Coronary artery (tissue), 2 donors: ENCODE results near the gene ATP2C2.

Experiments
- DNase-seq: peaks from one replicate; pipeline ENCODE4 v3.0.0-alpha.2; 2017; ENCODE audit warnings: low spot score
- H3K27ac ChIP-seq, 2 donors: fragments of 200-600 bp; sonication (generic); one replicate each; pipeline ENCODE4 v1.5.1; 2016 to 2019
- H3K4me3 ChIP-seq: fragments of 200-600 bp; sonication (generic); 2 replicates; pipeline ENCODE4 v1.5.1; 2016; ENCODE audit warnings: mild to moderate bottlenecking, moderate library complexity
- TF ChIP-seq, protein P1 (sequence below): fragments of 200-600 bp; sonication (generic); IDR thresholded peaks from one replicate; pipeline ENCODE4 v1.5.1; 2019; ENCODE audit warnings: antibody characterized with exemption

The ATP2C2 gene

DNA sequence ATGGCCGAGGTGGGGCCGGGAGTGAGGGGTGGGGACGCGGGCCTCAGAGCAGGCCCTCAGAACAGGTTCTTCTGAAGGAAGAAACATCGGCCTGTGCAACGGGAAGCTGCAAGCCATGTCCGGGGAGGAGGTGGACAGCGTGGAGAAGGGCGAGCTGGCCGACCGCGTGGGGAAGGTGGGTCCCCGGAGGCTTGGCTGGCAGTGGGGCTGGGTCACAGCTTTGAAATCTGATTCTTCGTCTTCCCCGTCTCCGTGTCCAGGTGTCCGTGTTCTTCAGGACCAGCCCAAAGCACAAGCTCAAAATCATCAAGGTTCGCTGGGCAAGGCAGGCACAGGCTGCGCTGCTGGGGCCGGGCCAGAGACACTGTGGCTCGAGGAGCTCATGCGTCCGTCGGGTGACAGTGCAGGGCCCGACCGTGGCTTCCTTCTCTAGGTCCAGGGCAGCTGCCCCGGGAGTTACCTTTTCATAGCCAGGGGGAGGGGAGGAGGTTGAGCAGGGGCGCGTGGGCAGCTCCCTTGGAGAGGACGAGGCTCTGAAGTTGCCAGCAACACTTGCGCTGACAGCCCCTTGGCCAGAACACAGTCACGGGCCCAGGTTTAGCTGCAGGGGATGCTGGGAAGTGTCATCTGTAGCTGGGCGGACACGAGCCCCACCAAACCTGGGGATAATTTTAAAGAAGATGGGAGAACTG is 84.9 kb downstream of the ATP2C2 start:
- TF ChIP-seq, protein P1, sequence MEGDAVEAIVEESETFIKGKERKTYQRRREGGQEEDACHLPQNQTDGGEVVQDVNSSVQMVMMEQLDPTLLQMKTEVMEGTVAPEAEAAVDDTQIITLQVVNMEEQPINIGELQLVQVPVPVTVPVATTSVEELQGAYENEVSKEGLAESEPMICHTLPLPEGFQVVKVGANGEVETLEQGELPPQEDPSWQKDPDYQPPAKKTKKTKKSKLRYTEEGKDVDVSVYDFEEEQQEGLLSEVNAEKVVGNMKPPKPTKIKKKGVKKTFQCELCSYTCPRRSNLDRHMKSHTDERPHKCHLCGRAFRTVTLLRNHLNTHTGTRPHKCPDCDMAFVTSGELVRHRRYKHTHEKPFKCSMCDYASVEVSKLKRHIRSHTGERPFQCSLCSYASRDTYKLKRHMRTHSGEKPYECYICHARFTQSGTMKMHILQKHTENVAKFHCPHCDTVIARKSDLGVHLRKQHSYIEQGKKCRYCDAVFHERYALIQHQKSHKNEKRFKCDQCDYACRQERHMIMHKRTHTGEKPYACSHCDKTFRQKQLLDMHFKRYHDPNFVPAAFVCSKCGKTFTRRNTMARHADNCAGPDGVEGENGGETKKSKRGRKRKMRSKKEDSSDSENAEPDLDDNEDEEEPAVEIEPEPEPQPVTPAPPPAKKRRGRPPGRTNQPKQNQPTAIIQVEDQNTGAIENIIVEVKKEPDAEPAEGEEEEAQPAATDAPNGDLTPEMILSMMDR, result no peak
- peak; percentile 68 for DNase-seq
- H3K27ac ChIP-seq, result no peak overlapping the region
- no peak overlapping the region for H3K4me3 ChIP-seq

DNA sequence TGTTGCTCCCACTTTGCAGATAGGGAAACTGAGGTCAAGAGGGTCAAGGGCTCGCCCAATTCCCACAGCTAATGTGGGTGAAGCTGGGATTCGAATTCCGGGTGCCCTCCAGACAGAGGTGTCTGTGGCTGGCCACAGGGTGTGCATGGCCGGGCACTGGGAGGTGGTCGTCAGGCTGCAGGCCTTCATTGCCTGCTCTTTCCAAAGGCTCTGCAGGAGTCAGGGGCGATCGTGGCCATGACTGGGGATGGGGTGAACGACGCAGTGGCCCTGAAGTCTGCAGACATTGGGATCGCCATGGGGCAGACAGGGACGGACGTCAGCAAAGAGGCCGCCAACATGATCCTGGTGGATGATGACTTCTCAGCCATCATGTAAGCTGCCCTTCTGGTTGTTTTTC is 86.3 kb downstream of the ATP2C2 start:
- DNase-seq, result peak; percentile 38

DNA sequence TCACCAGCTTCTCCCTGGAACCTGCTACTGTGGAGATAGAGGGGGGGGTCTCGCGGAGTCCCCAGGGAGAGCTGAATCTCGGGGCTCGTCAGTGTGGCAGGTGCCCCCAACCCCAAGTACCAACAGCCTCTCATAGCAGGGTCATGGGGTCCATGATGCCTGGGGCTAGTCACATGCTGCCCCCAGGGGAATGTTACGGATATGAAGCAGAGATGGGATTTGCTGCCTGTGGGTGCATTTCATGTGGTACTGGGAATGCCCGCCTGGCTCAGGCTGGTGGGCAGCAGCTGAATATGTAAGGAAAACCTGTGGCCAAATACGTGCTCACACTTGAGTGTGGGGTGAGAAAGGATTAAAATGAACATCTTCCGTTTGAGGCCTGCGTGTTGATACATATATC is 86.7 kb downstream of the ATP2C2 start:
- Histone ChIP-seq H3K27ac (no peak overlapping the region), H3K4me3 (no peak overlapping the region)
- TF ChIP-seq, protein P1, result no peak
- DNase-seq, result peak; percentile 36

More for the DNA sequence above, 86.3 kb downstream of the ATP2C2 start:
- no peak overlapping the region for H3K4me3 ChIP-seq
- TF ChIP-seq, protein P1, result no peak
- H3K27ac ChIP-seq, result no peak overlapping the region

DNA sequence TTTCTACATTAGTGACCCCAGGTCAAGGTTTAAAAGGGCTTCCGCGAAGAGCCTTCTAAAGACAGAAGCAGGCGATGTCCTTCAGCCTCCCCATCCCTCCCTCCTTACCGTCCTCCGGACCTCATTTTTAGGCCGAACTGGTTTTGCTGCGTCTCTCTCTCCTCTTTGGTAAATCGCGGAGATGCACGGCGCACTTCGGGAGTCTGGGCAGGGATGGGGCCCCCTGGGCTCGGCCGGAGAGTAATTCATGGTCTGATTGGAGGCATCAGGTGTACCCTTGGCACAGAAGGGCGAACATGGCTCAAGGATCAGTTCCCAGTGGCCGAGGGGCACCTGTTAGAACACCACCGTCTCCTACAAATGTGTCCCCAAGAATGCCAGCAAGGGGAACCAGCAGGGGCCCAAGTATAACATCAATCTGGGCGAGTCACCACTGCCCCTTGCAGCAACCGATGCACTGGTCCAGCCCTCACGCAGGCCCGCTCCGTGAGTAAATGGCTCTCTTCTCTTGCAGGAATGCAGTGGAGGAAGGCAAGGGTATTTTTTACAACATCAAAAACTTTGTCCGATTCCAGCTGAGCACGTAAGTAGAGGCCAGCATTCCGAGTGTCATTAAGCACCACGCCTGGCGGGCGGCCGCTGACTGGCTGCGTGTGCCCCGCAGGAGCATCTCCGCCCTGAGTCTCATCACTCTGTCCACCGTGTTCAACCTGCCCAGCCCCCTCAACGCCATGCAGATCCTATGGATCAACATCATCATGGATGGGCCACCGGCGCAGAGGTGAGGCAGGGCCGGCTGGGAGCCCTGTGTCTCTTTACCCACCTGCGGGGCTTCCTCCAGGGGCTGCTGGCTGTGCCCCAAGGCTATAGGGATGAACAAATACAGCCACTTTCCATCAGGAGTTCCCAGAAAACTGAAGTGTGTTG is 90.5 kb downstream of the ATP2C2 start:
- Histone ChIP-seq H3K4me3 (no peak overlapping the region), H3K27ac (no peak overlapping the region)
- peak; percentile 35 for DNase-seq
- TF ChIP-seq, protein P1, result no peak

DNA sequence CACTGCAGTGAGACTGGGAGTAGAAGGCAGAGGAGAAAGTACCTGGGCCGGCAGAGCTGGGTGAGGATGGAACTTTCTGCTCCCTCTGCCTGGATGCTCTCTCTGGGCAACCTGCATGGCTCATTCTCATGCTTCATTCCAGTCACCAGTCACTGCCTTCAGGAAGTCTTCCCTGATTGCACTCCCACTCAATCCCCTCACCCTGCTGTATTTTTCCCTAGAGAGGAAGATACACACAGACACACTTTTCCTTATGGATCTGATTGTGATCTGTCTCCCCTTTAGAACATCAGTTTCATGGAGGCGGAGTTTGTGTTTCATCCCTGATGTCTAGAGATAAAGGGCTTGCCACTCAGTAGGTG is 91.2 kb downstream of the ATP2C2 start:
- Histone ChIP-seq H3K27ac (no peak overlapping the region), H3K4me3 (no peak overlapping the region)
- DNase-seq, result no peak
- TF ChIP-seq, protein P1, result no peak

DNA sequence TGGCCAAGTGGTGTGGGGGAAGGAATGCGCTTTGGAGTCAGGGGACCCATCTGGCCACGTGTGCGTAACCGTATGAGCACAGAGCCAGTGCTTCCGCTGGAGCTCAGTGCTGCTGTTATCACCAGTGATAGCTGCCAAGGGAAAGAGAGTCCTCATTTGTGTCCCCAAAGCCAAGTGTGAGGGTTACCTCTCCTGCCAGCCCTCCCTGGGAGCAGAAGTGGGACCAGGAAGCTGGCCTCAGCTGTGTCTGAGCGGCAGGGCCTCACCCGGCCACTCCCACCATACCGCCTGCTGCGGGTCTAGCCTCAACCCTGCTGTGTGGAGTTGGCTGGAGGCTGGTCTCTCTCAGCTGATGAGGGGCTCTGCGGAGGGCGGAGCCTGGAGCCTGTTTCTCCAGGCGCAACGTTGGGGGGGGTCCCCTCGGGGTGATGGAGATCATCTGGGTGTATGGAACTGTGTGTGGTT is 91.6 kb downstream of the ATP2C2 start:
- DNase-seq, result no peak
- Histone ChIP-seq H3K27ac (no peak overlapping the region), H3K4me3 (no peak overlapping the region)
- TF ChIP-seq, protein P1, result no peak
